ENCODE results near the gene KREMEN1. TPM values are rescaled to one million over a fixed set of nuclear protein-coding genes. Genes with fewer than 3 reads are reported as not detected.

Gene KREMEN1
- total RNA-seq, 1 experiment from 2014 or later: 5.8 TPM

DNA sequence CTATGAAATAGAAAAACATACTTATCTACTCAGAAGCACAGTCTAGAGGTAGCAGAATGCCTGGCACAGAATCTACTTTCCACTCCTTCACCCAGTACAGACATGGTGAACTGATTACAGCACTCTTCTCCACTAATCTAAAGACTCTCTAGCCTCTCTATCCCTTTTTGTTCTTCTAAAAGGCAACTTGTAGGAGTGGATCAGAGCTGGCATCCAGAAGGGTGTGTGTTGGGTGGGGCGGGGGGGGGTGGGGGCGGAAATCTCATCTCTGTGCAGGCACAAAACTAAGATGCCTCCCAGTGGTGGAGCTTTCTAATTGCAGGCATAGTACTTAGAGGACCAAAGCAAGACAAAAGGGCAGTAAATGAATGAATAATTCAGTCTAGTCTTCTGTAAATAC, 121.3 kb downstream of the KREMEN1 start (continued):
- TF ChIP-seq, protein P1, sequence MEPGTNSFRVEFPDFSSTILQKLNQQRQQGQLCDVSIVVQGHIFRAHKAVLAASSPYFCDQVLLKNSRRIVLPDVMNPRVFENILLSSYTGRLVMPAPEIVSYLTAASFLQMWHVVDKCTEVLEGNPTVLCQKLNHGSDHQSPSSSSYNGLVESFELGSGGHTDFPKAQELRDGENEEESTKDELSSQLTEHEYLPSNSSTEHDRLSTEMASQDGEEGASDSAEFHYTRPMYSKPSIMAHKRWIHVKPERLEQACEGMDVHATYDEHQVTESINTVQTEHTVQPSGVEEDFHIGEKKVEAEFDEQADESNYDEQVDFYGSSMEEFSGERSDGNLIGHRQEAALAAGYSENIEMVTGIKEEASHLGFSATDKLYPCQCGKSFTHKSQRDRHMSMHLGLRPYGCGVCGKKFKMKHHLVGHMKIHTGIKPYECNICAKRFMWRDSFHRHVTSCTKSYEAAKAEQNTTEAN (CRISPR knock-in tag; IDR thresholded peaks at IDR 0.05): no peak
- no peak for TF ChIP-seq FOXK1 (CRISPR knock-in tag; IDR thresholded peaks at IDR 0.05)

DNA sequence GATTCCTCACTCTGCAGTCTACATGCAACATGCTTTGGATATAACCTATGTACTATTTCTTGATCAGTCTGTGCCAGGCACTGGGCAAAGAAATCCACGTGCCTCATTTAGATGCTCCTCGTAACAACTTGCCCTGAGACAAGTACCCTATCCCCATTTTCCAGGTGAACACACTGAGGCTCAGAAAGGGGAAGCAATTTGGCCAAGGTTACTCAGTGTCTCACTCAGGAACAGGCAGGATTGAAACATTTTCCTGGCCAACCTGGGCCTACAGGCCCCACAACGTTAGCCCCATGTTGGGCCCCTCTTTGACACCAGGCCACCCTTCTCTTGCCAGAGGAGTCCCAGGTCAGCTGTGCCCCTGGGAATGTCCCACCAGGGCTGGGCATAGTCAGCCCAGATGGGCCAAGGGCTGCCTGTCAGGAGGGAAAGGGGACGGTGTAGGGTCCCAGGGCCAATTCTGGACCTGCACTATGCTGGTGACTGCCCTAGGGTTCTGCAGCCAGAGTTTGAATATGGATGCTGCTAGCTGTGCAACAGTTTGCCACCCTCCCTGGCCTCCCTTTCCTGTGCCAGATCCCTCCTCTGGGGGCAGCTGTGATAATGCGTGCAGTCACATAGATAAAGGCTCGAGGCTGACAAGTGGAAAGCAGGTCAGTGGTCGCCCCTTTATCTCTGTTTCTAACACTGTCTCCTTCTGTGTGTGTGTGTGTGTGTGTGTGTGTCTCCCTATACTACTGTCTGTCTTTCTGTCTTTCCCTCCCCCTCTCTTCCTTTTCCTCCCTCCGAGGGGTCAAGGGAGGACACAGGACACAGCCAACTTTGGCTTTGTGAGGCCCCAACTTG, 122.5 kb downstream of the KREMEN1 start:
- ChIA-PET POLR2A (interaction anchor here (1.4 kb wide), 1 partner anchor 11 kb away, joined by 4 read pairs; no protein-coding TSS in a partner anchor), CTCF (interaction anchor here (0.6 to 2.5 kb wide), 3 partner anchors 8 to 763 kb away, joined by 3 to 11 read pairs (median 11); no protein-coding TSS in a partner anchor)
- ATAC-seq: no peak; the same call in 1 of the 2 replicates
- no peak for DNase-seq (ENCODE audit: low spot score)
- Mint-ChIP-seq H3K9me3 (peaks cover 13% of the 10 kb centered on the region), H3K27me3 (ENCODE audit: low read depth) (no peaks in the 10 kb centered on the region), H3K4me3 (no peak overlapping the region), H3K27ac (no peak overlapping the region), H3K4me1 (no peaks in the 10 kb centered on the region), H3K36me3 (peaks cover 2% of the 10 kb centered on the region; the same call in 1 of the 2 replicates)
- TF ChIP-seq ZNF263 (CRISPR knock-in tag; IDR thresholded peaks at IDR 0.05; ENCODE audit: low read depth) (no peak), IRF2 (CRISPR knock-in tag; IDR thresholded peaks at IDR 0.05; ENCODE audit: borderline replicate concordance, low read depth) (no peak), NR1H2 (CRISPR knock-in tag; IDR thresholded peaks at IDR 0.05) (no peak), MYBL2 (CRISPR knock-in tag; IDR thresholded peaks at IDR 0.05) (no peak), ZNF671 (CRISPR knock-in tag; IDR thresholded peaks at IDR 0.05) (no peak), RELA (CRISPR knock-in tag; IDR thresholded peaks at IDR 0.05; ENCODE audit: borderline replicate concordance) (no peak), ZNF423 (CRISPR knock-in tag; IDR thresholded peaks at IDR 0.05) (no peak), SP1 (CRISPR knock-in tag; conservative IDR thresholded peaks at IDR 0.05) (no peak), JAZF1 (CRISPR knock-in tag; IDR thresholded peaks at IDR 0.05) (no peak), GABPB1 (CRISPR knock-in tag; IDR thresholded peaks at IDR 0.05) (no peak), HMGA2 (CRISPR knock-in tag; IDR thresholded peaks at IDR 0.05) (no peak)
- TF ChIP-seq, protein P2, sequence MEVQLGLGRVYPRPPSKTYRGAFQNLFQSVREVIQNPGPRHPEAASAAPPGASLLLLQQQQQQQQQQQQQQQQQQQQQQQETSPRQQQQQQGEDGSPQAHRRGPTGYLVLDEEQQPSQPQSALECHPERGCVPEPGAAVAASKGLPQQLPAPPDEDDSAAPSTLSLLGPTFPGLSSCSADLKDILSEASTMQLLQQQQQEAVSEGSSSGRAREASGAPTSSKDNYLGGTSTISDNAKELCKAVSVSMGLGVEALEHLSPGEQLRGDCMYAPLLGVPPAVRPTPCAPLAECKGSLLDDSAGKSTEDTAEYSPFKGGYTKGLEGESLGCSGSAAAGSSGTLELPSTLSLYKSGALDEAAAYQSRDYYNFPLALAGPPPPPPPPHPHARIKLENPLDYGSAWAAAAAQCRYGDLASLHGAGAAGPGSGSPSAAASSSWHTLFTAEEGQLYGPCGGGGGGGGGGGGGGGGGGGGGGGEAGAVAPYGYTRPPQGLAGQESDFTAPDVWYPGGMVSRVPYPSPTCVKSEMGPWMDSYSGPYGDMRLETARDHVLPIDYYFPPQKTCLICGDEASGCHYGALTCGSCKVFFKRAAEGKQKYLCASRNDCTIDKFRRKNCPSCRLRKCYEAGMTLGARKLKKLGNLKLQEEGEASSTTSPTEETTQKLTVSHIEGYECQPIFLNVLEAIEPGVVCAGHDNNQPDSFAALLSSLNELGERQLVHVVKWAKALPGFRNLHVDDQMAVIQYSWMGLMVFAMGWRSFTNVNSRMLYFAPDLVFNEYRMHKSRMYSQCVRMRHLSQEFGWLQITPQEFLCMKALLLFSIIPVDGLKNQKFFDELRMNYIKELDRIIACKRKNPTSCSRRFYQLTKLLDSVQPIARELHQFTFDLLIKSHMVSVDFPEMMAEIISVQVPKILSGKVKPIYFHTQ (CRISPR knock-in tag; IDR thresholded peaks at IDR 0.05): no peak
- TF ChIP-seq, protein P3, sequence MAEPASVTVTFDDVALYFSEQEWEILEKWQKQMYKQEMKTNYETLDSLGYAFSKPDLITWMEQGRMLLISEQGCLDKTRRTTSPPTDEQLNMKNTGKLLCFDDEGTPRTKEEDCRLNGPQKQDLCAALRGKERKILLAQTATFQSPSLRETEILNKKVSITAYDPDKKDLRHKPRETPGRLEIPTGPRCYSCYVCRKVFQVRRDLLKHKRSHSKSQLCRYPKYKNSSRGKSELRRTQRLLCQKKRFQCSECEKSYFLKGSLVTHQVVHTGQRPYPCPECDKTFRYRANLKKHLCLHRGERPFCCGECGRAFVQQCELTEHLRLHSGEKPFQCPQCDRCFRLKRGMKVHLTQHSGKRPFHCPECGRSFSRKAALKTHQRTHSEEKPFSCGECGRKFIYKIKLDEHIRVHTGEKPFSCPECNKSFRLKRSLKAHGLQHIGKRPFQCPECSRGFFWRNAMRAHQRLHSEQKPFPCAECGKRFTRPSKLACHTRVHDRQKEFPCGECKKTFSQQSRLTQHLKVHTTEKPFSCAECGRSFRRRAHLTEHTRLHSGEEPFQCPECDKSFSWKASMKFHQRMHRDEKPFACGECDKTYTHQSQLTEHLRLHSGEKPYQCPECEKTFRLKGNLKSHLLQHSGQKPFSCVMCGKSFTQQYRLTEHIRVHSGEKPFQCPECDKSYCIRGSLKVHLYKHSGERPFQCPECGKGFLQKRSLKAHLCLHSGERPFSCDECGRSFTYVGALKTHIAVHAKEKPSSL (CRISPR knock-in tag; conservative IDR thresholded peaks at IDR 0.05): no peak
- TF ChIP-seq, protein P4, sequence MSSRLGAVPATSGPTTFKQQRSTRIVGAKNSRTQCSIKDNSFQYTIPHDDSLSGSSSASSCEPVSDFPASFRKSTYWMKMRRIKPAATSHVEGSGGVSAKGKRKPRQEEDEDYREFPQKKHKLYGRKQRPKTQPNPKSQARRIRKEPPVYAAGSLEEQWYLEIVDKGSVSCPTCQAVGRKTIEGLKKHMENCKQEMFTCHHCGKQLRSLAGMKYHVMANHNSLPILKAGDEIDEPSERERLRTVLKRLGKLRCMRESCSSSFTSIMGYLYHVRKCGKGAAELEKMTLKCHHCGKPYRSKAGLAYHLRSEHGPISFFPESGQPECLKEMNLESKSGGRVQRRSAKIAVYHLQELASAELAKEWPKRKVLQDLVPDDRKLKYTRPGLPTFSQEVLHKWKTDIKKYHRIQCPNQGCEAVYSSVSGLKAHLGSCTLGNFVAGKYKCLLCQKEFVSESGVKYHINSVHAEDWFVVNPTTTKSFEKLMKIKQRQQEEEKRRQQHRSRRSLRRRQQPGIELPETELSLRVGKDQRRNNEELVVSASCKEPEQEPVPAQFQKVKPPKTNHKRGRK (CRISPR knock-in tag; IDR thresholded peaks at IDR 0.05; ENCODE audit: borderline replicate concordance): no peak
- TF ChIP-seq, protein P5, sequence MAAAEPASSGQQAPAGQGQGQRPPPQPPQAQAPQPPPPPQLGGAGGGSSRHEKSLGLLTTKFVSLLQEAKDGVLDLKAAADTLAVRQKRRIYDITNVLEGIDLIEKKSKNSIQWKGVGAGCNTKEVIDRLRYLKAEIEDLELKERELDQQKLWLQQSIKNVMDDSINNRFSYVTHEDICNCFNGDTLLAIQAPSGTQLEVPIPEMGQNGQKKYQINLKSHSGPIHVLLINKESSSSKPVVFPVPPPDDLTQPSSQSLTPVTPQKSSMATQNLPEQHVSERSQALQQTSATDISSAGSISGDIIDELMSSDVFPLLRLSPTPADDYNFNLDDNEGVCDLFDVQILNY (CRISPR knock-in tag; IDR thresholded peaks at IDR 0.05): no peak

All from WTC11 (cell line).